ENCODE results near the gene MYOZ3. TPM values are rescaled to one million over a fixed set of nuclear protein-coding genes. Genes with fewer than 3 reads are reported as not detected.

Gene MYOZ3
- total RNA-seq, 1 experiment from 2014 or later, result not detected

DNA sequence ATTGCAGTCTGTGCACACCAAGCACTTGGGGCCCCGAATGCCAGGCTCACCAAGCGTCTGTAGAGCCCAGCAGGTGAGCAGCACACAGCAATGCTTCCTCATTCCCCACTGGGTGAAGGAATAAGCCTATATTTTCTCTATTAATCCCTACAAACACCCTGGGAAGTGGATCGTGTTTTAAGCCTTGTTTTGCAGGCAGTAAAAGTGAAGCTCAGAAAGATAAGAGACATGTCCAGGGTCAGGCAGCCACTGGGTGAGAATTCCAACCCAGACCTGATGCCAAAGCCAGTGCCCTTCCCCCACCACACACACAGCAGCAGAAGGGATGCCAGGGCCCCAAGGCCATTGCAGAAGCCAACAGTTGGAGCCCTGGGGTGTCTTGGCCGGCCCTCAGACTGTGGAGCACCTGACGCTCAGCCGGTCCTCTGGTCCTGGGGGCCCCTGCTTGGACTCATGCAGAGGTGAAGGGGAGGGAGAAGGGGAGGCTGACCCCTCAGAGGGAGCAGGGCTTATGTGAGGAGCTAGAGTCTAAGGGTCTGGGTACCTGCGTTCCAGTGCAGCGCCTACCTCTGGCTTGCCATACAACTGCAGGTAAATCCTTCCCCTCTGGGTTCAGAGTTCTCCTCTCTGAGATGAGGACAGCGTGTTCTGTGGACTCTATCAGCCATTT lies 46.9 kb upstream of the MYOZ3 start:
- intact Hi-C loops (cut with micrococcal nuclease; ENCODE audit: unreplicated experiment), result no loop called here
- H3K9me2 ChIP-seq (ENCODE audit: insufficient read depth), result no peaks in the 10 kb centered on the region
- no peaks in the 10 kb centered on the region for H3K79me2 ChIP-seq (ENCODE audit: low read depth)
- CTCF ChIA-PET, result no interaction called here
- peaks cover 42% of the 10 kb centered on the region for H3K4me1 ChIP-seq (replicated peaks; ENCODE audit: insufficient read depth)
- H3K4me2 ChIP-seq, result 0 out of 2 replicates have a peak overlapping the region, but pooled peaks have one; percentile 6
- BruUV-seq (replicated peaks), result no TSS peak
- H4K20me1 ChIP-seq (ENCODE audit: insufficient read depth), result 0 out of 2 replicates have a peak, but pooled peaks cover 4% of the 10 kb centered on the region
- peak in 1 of 2 experiments; percentile 68 for DNase-seq
- TF ChIP-seq EZH2 (IDR thresholded peaks at IDR 0.05; ENCODE audit: low read depth), result no peak
- TF ChIP-seq, protein P1, sequence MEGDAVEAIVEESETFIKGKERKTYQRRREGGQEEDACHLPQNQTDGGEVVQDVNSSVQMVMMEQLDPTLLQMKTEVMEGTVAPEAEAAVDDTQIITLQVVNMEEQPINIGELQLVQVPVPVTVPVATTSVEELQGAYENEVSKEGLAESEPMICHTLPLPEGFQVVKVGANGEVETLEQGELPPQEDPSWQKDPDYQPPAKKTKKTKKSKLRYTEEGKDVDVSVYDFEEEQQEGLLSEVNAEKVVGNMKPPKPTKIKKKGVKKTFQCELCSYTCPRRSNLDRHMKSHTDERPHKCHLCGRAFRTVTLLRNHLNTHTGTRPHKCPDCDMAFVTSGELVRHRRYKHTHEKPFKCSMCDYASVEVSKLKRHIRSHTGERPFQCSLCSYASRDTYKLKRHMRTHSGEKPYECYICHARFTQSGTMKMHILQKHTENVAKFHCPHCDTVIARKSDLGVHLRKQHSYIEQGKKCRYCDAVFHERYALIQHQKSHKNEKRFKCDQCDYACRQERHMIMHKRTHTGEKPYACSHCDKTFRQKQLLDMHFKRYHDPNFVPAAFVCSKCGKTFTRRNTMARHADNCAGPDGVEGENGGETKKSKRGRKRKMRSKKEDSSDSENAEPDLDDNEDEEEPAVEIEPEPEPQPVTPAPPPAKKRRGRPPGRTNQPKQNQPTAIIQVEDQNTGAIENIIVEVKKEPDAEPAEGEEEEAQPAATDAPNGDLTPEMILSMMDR (conservative IDR thresholded peaks at IDR 0.05), result no peak; the same call in 1 of the 2 replicates
- H3F3A ChIP-seq (ENCODE audit: insufficient read depth, low read depth), result peaks cover 28% of the 10 kb centered on the region; the same call in 1 of the 2 replicates
- H3K27ac ChIP-seq, result no peak overlapping the region
- H2AFZ ChIP-seq, result no peak overlapping the region
- POLR2A ChIA-PET (ENCODE audit: unreplicated experiment), result no interaction called here
- H3K27me3 ChIP-seq (ENCODE audit: insufficient read depth, low read depth), result peaks cover 19% of the 10 kb centered on the region
- H3K4me3 ChIP-seq, result no peak overlapping the region
- no peaks in the 10 kb centered on the region for H3K9me3 ChIP-seq (ENCODE audit: insufficient read depth, low read depth)
- H3K36me3 ChIP-seq (ENCODE audit: low read depth), result no peaks in the 10 kb centered on the region

GRCh38 chr5:150614661-150615060 lies 46.4 kb upstream of the MYOZ3 start:
- CTCF ChIA-PET, result no interaction called here
- H3K4me3 ChIP-seq, result no peak overlapping the region
- H3K9me2 ChIP-seq (ENCODE audit: insufficient read depth), result no peaks in the 10 kb centered on the region
- intact Hi-C loops (cut with micrococcal nuclease; ENCODE audit: unreplicated experiment), result loop anchor here (5.0 kb wide), 1 partner anchor 38 kb away; no protein-coding TSS in a partner anchor
- no TSS peak for BruUV-seq (replicated peaks)
- H3K36me3 ChIP-seq (ENCODE audit: low read depth), result no peaks in the 10 kb centered on the region
- no peak overlapping the region for H3K4me2 ChIP-seq
- H3K79me2 ChIP-seq (ENCODE audit: low read depth), result no peaks in the 10 kb centered on the region
- no peak overlapping the region for H3K27ac ChIP-seq
- POLR2A ChIA-PET (ENCODE audit: unreplicated experiment), result no interaction called here
- peaks cover 19% of the 10 kb centered on the region for H3K27me3 ChIP-seq (ENCODE audit: insufficient read depth, low read depth)
- peaks cover 42% of the 10 kb centered on the region for H3K4me1 ChIP-seq (replicated peaks; ENCODE audit: insufficient read depth)
- H2AFZ ChIP-seq, result no peak overlapping the region
- 0 out of 2 replicates have a peak, but pooled peaks cover 4% of the 10 kb centered on the region for H4K20me1 ChIP-seq (ENCODE audit: insufficient read depth)
- DNase-seq, result no peak
- TF ChIP-seq EZH2 (IDR thresholded peaks at IDR 0.05; ENCODE audit: low read depth), result no peak
- TF ChIP-seq, protein P1 (conservative IDR thresholded peaks at IDR 0.05), result no peak; the same call in 1 of the 2 replicates
- H3F3A ChIP-seq (ENCODE audit: insufficient read depth, low read depth), result peaks cover 28% of the 10 kb centered on the region; the same call in 1 of the 2 replicates
- no peaks in the 10 kb centered on the region for H3K9me3 ChIP-seq (ENCODE audit: insufficient read depth, low read depth)

DNA sequence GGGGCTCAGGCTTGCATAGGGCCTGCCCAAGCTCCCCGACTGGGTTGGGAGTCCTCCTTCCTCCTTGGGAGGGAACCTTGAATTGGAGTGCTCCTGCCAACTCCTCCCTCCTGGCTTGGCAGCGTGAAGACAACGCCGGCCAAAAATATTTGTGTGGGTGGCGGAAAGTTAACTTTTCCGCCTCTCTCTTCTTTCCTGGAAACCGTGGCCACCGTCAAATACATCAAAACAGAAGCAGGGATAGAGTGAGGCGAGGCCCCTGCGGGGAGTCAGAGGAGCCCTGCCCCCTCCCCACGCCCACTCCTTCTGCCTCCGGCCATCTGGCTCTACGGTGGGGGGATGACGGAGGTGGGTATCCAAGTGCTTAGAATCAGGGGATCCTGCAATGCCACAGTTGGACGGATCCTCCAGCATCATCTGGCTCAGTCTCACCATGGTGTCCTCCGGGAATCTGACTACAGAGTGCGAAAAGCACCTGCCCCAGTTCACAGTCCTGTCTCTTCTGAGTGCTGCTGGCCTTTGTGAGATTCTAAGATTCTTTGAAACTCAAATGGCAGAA lies 45.8 kb upstream of the MYOZ3 start:
- DNase-seq, result peak in 1 of 2 experiments; percentile 19
- peak overlapping the region; percentile 36; the same call in 1 of the 2 replicates for H3K4me2 ChIP-seq
- POLR2A ChIA-PET (ENCODE audit: unreplicated experiment), result no interaction called here

More for the DNA sequence above, 45.8 kb upstream of the MYOZ3 start:
- Histone ChIP-seq H3K4me3 (no peak overlapping the region), H3K9me2 (ENCODE audit: insufficient read depth) (no peaks in the 10 kb centered on the region), H3K36me3 (ENCODE audit: low read depth) (no peaks in the 10 kb centered on the region), H3K9me3 (ENCODE audit: insufficient read depth, low read depth) (no peaks in the 10 kb centered on the region), H3K4me1 (replicated peaks; ENCODE audit: insufficient read depth) (peaks cover 42% of the 10 kb centered on the region), H3K27ac (no peak overlapping the region), H3K79me2 (ENCODE audit: low read depth) (no peaks in the 10 kb centered on the region), H2AFZ (no peak overlapping the region), H3K27me3 (ENCODE audit: insufficient read depth, low read depth) (peaks cover 19% of the 10 kb centered on the region), H4K20me1 (ENCODE audit: insufficient read depth) (0 out of 2 replicates have a peak, but pooled peaks cover 4% of the 10 kb centered on the region), H3F3A (ENCODE audit: insufficient read depth, low read depth) (peaks cover 28% of the 10 kb centered on the region; the same call in 1 of the 2 replicates)
- no TSS peak for BruUV-seq (replicated peaks)
- intact Hi-C loops (cut with micrococcal nuclease; ENCODE audit: unreplicated experiment), result loop anchor here (5.0 kb wide), 1 partner anchor 37 kb away; no protein-coding TSS in a partner anchor
- TF ChIP-seq EZH2 (IDR thresholded peaks at IDR 0.05; ENCODE audit: low read depth), result no peak
- TF ChIP-seq, protein P1 (conservative IDR thresholded peaks at IDR 0.05), result no peak
- CTCF ChIA-PET, result no interaction called here
